Measurements from ENCODE around the gene OR4F6. TPM values are rescaled to one million over a fixed set of nuclear protein-coding genes. Genes with fewer than 3 reads are reported as not detected.
"Not testable (repeated sequence)": the region's sequence is repeated elsewhere in the genome, so short reads cannot be mapped to it uniquely, and the experiment has no call there.

Gene OR4F6, protein sequence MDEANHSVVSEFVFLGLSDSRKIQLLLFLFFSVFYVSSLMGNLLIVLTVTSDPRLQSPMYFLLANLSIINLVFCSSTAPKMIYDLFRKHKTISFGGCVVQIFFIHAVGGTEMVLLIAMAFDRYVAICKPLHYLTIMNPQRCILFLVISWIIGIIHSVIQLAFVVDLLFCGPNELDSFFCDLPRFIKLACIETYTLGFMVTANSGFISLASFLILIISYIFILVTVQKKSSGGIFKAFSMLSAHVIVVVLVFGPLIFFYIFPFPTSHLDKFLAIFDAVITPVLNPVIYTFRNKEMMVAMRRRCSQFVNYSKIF
- not detected in 2 replicates for total RNA-seq (2021)
- long read RNA-seq = 0 reads

DNA sequence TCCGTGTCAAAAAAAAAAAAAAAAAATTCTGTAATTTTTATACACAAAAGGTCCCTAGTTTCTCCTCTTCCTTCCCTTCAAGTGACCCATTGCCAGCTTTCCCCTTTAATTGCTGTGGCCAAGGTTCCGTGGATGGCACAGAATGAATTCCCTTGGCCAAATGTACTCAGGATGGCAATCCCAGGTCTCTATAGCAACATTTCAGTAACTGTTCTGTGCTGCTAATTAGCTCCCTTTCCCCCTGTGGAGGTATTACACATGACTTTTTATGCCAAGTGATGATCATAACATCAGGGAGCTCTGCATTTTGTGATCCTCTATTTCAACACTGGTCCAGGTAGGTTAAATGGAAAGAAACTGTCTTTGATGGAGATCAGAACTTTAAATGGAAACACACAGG is at the start of gene OR4F6:
Gene OR4F6, plus strand, starts transcription at position 301 of the 400 bp plus-strand sequence. CDS start 2,211 bp downstream, outside the sequence.
- no peaks in the 10 kb centered on the region for H3K4me1 ChIP-seq (ENCODE audit: insufficient read depth, low read length)
- Mint-ChIP-seq H3K27me3 (ENCODE audit: low read depth) (peaks cover 13% of the 10 kb centered on the region), H3K27ac (no peak within 1 kb of the TSS)

DNA sequence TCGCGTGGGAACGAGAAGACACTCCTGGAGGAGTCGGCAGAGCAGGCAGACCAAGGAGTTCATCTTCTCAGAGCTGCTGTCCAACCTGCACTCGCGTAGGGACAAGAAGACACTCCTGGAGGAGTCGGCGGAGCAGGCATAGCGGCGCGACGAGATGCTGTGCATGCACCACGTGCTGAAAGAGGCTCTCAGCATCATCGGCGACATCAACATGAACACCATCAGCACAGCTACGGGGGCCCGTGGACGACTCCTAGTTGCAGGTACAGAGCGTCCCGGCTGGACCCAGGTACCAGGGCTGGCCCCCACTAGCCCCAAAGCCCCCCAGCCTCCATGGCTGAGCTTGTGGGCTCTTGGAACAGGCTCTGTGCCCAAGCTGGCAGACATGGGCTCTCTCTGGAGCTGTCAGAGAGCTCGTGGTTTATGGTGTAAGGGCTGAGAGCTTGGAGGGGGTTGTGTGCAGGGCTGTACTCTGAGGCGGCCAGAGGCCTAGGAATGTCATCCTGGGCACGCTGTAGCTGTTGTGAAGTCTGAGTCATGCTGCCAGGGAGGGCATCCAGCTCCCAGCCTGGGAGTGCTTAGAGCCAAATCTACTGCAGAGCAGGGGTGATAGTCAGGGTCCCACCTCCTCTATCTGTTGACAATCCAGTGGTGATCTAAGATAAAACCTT is 38.5 kb upstream of the OR4F6 start:
- not testable (repeated sequence) for DNase-seq; H3K79me2 ChIP-seq (ENCODE audit: insufficient read depth, low read length); H3K27me3 Mint-ChIP-seq (ENCODE audit: low read depth); H3T11ph ChIP-seq (ENCODE audit: low read length); H3K9me3 Mint-ChIP-seq; H3K4me1 ChIP-seq (ENCODE audit: insufficient read depth, low read length); H3K36me3 Mint-ChIP-seq (ENCODE audit: insufficient read depth in 1 of 3, low read depth in 3 of 3); H2AK5ac ChIP-seq (ENCODE audit: insufficient read length, low read length); H4K5ac ChIP-seq (ENCODE audit: insufficient read length, low read depth, low read length); H2AFZ ChIP-seq (ENCODE audit: low read length); H4K91ac ChIP-seq (ENCODE audit: insufficient read length, low read depth, low read length); H2BK15ac ChIP-seq (ENCODE audit: low read depth, low read length); H3K79me1 ChIP-seq (ENCODE audit: insufficient read depth, low read depth, low read length, poor library complexity, severe bottlenecking); H3K14ac ChIP-seq (ENCODE audit: insufficient read depth, low read length); H3K4me2 ChIP-seq (ENCODE audit: insufficient read depth, insufficient read length, low read length); H3K27ac ChIP-seq (ENCODE audit: insufficient read length, low read depth, low read length); H2BK20ac ChIP-seq (ENCODE audit: low read depth, low read length, poor library complexity, severe bottlenecking); H3K4me1 Mint-ChIP-seq; H4K8ac ChIP-seq (replicated peaks; ENCODE audit: insufficient read length, low read depth, low read length); H3K18ac ChIP-seq (ENCODE audit: insufficient read length, low read depth, low read length); H3K4ac ChIP-seq (ENCODE audit: low read depth, low read length); H3K23ac ChIP-seq (ENCODE audit: insufficient read length, low read depth, low read length); H3K9me3 ChIP-seq (ENCODE audit: control insufficient read depth, low read depth, low read length); H2BK5ac ChIP-seq (ENCODE audit: insufficient read length, low read length); H3K4me3 Mint-ChIP-seq; H3K56ac ChIP-seq (ENCODE audit: insufficient read length, low read depth, low read length); H3K27me3 ChIP-seq (ENCODE audit: insufficient read depth, low read length); H2BK120ac ChIP-seq (ENCODE audit: low read depth, low read length, poor library complexity, severe bottlenecking); H2BK12ac ChIP-seq (ENCODE audit: insufficient read length, low read depth, low read length); H3K23me2 ChIP-seq (ENCODE audit: insufficient read length, low read depth, low read length, poor library complexity, severe bottlenecking); H3K9ac ChIP-seq (ENCODE audit: extremely low read depth, insufficient read length, low read length); H4K20me1 ChIP-seq (ENCODE audit: control insufficient read depth, insufficient read depth, insufficient read length)
- WGBS (ENCODE audit: extremely low coverage, insufficient read length, low lambda C conversion rate) = no CpG with 5 or more reads among the region's 23 CpGs
- H3K27ac Mint-ChIP-seq = peak overlapping the region in 1 of 3 experiments; percentile 88; a peak in 1 of 7 replicates

More for the DNA sequence above, at the start of gene OR4F6:
- Histone ChIP-seq H4K20me1 (ENCODE audit: control insufficient read depth, insufficient read depth, insufficient read length) (no peaks in the 10 kb centered on the region), H3T11ph (ENCODE audit: low read length) (no peak within 1 kb of the TSS), H2BK20ac (ENCODE audit: low read depth, low read length, poor library complexity, severe bottlenecking) (no peak within 1 kb of the TSS), H3K9ac (ENCODE audit: extremely low read depth, insufficient read length, low read length) (no peak within 1 kb of the TSS), H3K79me1 (ENCODE audit: insufficient read depth, low read depth, low read length, poor library complexity, severe bottlenecking) (no peaks in the 10 kb centered on the region), H2BK12ac (ENCODE audit: insufficient read length, low read depth, low read length) (no peak within 1 kb of the TSS), H3K4ac (ENCODE audit: low read depth, low read length) (no peak within 1 kb of the TSS), H2BK15ac (ENCODE audit: low read depth, low read length) (no peak within 1 kb of the TSS), H2BK5ac (ENCODE audit: insufficient read length, low read length) (no peak within 1 kb of the TSS), H2AFZ (ENCODE audit: low read length) (no peak within 1 kb of the TSS), H3K56ac (ENCODE audit: insufficient read length, low read depth, low read length) (no peak within 1 kb of the TSS), H2BK120ac (ENCODE audit: low read depth, low read length, poor library complexity, severe bottlenecking) (no peak within 1 kb of the TSS), H3K27ac (ENCODE audit: insufficient read length, low read depth, low read length) (no peak within 1 kb of the TSS), H4K5ac (ENCODE audit: insufficient read length, low read depth, low read length) (no peak within 1 kb of the TSS), H3K18ac (ENCODE audit: insufficient read length, low read depth, low read length) (no peak within 1 kb of the TSS), H4K8ac (replicated peaks; ENCODE audit: insufficient read length, low read depth, low read length) (no peak within 1 kb of the TSS), H3K14ac (ENCODE audit: insufficient read depth, low read length) (no peak within 1 kb of the TSS), H3K79me2 (ENCODE audit: insufficient read depth, low read length) (no peaks in the 10 kb centered on the region), H3K23me2 (ENCODE audit: insufficient read length, low read depth, low read length, poor library complexity, severe bottlenecking) (no peaks in the 10 kb centered on the region), H3K27me3 (ENCODE audit: insufficient read depth, low read length) (no peaks in the 10 kb centered on the region), H4K91ac (ENCODE audit: insufficient read length, low read depth, low read length) (no peak within 1 kb of the TSS), H3K4me2 (ENCODE audit: insufficient read depth, insufficient read length, low read length) (no peak within 1 kb of the TSS), H3K23ac (ENCODE audit: insufficient read length, low read depth, low read length) (no peak within 1 kb of the TSS), H2AK5ac (ENCODE audit: insufficient read length, low read length) (no peak within 1 kb of the TSS), H3K9me3 (ENCODE audit: control insufficient read depth, low read depth, low read length) (no peaks in the 10 kb centered on the region)
- TF ChIP-seq, protein P1, sequence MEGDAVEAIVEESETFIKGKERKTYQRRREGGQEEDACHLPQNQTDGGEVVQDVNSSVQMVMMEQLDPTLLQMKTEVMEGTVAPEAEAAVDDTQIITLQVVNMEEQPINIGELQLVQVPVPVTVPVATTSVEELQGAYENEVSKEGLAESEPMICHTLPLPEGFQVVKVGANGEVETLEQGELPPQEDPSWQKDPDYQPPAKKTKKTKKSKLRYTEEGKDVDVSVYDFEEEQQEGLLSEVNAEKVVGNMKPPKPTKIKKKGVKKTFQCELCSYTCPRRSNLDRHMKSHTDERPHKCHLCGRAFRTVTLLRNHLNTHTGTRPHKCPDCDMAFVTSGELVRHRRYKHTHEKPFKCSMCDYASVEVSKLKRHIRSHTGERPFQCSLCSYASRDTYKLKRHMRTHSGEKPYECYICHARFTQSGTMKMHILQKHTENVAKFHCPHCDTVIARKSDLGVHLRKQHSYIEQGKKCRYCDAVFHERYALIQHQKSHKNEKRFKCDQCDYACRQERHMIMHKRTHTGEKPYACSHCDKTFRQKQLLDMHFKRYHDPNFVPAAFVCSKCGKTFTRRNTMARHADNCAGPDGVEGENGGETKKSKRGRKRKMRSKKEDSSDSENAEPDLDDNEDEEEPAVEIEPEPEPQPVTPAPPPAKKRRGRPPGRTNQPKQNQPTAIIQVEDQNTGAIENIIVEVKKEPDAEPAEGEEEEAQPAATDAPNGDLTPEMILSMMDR (conservative IDR thresholded peaks at IDR 0.05) = no peak
- no peaks in the 10 kb centered on the region; a peak in 1 of 5 replicates for H3K9me3 Mint-ChIP-seq
- H3K4me1 Mint-ChIP-seq = no peaks in the 10 kb centered on the region
- no peak for DNase-seq
- no peaks in the 10 kb centered on the region for H3K36me3 Mint-ChIP-seq (ENCODE audit: insufficient read depth in 1 of 3, low read depth in 3 of 3)
- H3K4me3 Mint-ChIP-seq = no peak within 1 kb of the TSS
- no CpG with 5 or more reads among the region's 2 CpGs for WGBS (ENCODE audit: extremely low coverage, insufficient read length, low lambda C conversion rate)
